ENCODE data around the gene GLT1D1.

The GLT1D1 gene

GRCh38 chr12:129009833-129010622 lies 156.8 kb downstream of the GLT1D1 start:
- no peak for FAIRE-seq

- no peak for FAIRE-seq
Measured at GRCh38 chr12:129016159-129016558, 162.9 kb downstream of the GLT1D1 start.

GRCh38 chr12:129025055-129025454 lies 171.8 kb downstream of the GLT1D1 start:
- FAIRE-seq = no peak

- FAIRE-seq = no peak
Measured at GRCh38 chr12:129028844-129029243, 175.6 kb downstream of the GLT1D1 start.
